ELF-1 (cell line): ENCODE data around the gene TNRC18.
"Not testable (repeated sequence)": the region's sequence is repeated elsewhere in the genome, so short reads cannot be mapped to it uniquely, and the experiment has no call there.

Experiments
- DNase-seq: peaks from one replicate; pipeline ENCODE4 v3.0.0-alpha.2; 2016; ENCODE audit warnings: low read depth, low spot score

The TNRC18 gene

DNA sequence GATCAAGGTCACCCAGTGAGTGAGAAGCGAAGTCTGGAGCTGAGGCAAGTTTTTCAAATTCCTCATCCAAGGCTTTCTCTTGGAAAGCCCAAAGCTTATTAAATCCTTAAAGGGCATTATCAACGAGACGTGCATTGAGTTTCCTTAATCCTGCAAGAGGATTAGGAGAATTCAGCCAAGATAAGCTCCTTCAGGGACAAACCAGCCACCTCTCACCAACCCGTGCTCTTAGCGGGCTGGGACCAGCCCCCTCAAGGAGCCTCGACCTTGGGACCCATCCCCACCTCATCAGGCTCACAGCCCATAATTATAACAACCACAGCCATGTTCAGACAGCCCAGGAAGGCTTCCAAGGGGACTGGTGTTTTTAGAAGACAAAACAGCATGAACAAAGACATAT lies 152.8 kb downstream of the TNRC18 start:
- DNase-seq, result no peak

DNA sequence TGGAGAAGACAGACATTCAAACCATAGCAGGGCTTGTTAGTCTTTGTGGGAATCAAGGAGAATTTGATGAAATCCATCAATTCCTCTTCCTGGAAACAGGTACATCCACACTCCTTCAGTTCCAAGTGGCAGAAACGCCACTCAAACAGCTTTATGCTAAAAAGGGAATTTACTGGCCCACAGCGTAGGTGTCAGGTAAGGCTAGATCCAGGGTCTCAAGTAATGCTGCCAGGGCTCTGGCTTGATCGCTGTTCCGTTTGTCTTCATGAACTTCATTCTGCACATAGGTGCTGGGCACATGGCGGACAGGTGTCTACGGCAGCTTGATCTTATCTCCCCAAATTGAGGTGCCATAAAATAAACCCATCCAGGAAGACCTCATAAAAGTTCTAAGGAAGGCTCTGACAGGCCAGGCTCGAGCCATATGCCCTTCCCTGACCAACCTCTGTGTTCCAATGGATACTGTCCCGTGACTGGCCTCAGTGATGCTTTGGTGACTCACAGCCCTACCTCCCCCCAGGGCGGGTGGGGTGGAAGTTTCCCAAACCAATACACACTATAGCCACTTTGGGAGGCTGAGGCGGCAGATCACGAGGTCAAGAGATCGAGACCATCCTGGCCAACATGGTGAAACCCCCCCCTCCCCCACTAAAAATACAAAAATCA lies 153.5 kb downstream of the TNRC18 start:
- not testable (repeated sequence) for DNase-seq

DNA sequence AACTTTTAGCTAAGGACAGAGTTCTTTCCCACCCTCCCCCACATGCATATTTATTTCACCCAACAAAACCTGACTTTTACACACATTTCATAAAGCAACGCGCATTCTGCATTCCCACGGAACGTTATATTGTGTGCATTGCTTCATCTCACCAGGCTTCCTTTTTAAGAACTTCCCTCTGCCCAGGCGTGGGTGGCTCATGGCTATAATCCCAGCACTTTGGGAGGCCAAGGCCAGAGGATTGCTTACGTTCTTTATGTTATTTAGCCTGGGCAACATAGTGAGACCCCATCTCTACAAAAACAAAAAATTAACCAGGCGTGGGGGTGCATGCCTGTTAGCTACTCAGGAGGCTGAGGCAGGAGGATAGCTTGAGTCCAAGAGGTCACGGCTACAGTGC lies 155.8 kb downstream of the TNRC18 start:
- DNase-seq, result not testable (repeated sequence)

DNA sequence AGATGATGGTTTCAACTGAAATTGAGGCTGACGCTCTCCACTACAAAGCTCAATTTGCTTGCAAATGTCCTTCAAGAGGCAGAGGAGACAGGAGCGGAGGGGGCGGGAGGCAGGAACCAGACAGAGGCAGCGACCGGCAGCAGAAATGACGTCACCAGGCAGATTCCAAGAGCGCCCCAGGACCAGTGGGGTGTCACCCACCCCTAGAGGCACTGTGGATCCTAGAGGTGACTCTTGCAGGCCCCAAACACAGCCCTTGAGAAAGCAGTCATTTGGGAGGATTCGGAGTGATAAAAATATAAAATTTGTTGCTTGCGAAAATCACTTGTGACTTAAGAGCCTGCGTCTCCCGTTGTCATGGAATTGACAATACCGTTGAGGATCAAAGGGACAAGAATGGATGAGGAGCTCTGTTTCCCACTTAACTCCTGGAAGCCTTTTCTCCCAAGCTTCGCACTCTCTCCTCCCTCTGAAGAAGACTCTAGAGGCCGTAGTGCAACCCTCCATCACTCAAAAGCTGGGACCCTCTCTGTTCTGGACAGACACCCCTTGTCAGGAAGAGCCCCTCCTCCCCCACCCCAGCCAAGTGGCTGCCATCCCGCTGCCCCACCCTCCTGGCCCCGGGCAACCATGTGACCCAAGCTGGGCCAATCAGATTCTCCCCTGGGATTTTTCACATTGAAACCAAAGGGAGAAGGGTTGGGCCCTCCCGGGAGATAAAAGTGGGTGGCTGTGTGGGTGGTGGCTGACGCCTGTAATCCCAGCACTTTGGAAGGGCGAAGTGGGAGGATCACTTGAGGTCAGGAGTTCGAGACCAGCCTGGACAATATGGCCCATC lies 157.2 kb downstream of the TNRC18 start:
- peak; percentile 87 for DNase-seq

DNA sequence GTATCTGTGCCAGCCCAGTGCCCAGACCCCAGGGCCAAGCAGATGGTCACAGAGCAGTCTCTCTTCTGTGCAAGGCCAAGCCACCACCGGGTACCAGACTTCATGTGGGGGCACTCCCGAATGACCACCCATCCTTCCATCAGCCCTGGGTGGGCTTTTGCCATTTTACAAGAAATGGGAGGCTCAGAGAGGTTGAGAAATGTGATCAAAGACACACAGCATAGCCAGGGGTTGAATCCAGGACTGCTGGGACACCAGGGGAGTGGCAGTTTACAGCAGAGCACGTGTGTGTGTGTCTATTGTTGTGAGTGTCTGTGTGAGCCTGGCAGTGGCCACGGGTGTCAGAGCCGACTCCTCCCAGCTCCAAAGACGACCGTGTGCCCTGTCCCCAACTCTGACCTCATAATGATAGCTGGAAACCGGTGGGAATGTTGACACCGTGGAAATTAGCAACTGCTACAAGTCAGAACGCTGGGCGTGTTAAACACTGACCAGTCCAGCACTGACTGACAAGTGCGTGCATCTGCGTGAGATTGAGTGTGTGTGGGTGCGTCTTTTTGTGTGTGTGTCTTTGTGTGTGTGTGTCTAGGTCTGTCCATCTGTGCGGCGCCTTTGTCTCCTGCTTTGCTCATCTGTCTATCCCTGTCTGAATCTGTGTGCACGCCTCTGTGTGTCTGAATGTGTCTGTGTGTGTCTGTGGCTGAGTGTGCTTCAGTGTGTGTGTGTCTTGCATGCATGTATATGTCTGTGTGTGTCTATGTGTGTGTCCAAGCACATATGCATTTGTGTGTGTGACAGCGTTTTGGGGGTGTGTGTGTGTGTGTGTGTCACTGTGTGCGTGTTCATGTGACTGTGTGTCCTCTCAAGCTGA lies 158.1 kb downstream of the TNRC18 start:
- DNase-seq, result no peak

DNA sequence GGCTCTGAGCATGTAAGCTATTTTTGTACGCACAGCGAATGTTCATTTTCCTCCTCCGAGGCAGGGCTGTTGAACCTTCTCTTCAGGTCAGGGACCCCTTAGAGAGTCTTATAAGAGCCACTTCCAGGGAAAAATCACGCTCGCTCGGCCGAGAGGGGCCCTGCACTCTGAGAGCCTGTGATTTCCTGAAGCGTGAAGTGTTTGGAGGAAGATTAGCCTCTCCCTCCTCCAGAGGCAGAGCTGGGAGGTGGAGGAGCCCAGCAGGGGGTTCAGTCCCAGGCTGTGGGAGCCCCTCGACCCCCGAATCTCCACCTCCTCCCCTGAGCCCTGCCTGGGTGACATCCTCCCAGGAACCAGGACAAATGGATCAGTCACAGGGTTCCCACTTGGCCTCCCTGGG lies 160.6 kb downstream of the TNRC18 start:
- DNase-seq, result not testable (repeated sequence)

DNA sequence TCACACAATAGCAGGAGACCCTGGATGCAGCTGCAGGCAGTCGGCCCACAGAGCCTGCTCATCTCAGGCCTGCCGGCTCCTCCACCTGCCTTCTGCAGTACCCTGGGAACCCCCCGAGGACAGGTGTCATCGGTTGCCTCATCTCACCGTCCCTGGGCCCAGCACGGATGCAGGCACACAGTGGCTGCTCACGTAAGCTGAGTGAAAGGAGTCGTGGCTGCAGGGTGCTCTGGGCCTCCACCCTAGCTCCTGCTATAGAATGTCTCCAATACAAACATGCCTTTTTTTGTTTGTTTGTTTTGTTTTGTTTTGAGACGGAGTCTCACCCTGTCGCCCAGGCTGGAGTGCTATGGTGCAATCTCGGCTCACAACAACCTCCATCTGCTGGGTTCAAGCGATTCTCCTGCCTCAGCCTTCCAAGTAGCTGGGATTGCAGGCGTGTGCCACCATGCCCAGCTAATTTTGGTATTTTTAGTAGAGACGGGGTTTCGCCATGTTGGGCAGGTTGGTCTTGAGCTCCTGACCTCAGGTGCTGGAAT lies 163.0 kb downstream of the TNRC18 start:
- not testable (repeated sequence) for DNase-seq
